GM12891 (cell line): ENCODE measurements around the gene CCDC102A.
A peak's percentile ranks its signal among the peaks of the same experiment; 100 is the strongest.

ENCODE experiments used
- DNase-seq: peaks from one replicate; pipeline ENCODE4 v3.0.0; 2011; ENCODE audit warnings: low spot score; ENCODE audit not compliant: insufficient read length
- FAIRE-seq: peaks from 2 replicates; lab custom pipeline; 2011; peaks lifted over from hg19 to GRCh38; lab: Jason Lieb, UNC
- PAX5 ChIP-seq: IDR thresholded peaks from 2 replicates; pipeline ENCODE4 v1.6.1; 2011; ENCODE audit warnings: low read length, moderate library complexity, mild to moderate bottlenecking; ENCODE audit not compliant: insufficient read depth, severe bottlenecking
- POLR2A ChIP-seq: IDR thresholded peaks from 2 replicates; pipeline ENCODE4 v1.6.1; 2011; ENCODE audit warnings: low read depth, low read length, control low read depth
- POLR2AphosphoS5 ChIP-seq: IDR thresholded peaks from 2 replicates; pipeline ENCODE4 v1.6.1; 2011; ENCODE audit warnings: low read depth, low read length, control low read depth
- POU2F2 ChIP-seq: IDR thresholded peaks from 2 replicates; pipeline ENCODE4 v1.6.1; 2011; ENCODE audit warnings: low read depth, mild to moderate bottlenecking, control low read depth, low read length, moderate library complexity
- SPI1 ChIP-seq: IDR thresholded peaks from 2 replicates; pipeline ENCODE4 v1.6.1; 2011; ENCODE audit warnings: low read depth, low read length, control low read depth
- TAF1 ChIP-seq: IDR thresholded peaks from 2 replicates; pipeline ENCODE4 v1.6.1; 2011; ENCODE audit warnings: low read depth, low read length, control low read depth

CCDC102A gene

GRCh38 chr16:57532266-57532625 lies 4.1 kb downstream of the CCDC102A start:
- TF ChIP-seq PAX5 (no peak), TAF1 (no peak), POLR2A (no peak), POLR2AphosphoS5 (no peak)
- FAIRE-seq (peak; percentile 71), DNase-seq (no peak)

DNA sequence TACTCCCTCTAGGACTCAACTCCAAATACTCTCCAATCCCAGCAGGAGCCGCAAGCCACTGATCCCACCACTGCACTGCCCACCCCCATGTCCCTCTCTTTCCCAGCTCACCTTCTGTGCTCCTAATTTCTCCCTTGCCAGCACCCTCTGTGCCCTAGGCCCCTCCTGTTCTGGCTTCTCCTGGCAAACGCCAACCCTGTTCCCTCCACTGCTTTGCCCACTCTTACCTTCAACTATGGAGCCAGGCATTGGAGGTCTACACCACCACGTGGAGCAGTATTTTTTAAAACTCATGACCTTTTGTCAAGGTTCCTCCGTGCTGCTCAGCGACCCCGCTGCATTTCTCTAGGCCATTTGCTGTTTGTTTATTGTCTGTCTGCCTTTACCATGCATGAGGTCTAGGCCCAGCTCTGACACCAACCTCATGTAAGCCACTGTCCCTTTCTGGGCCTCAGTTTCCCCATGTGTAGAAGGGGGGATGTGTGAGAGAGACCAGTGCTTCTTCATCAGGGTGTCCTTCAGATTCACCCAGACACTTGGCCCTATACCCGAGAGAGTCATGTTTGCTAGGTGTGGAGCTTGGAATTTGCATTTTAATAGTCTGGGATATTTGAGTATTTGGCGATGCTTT lies 4.6 kb downstream of the CCDC102A start:
- TF ChIP-seq SPI1, result no peak
- no peak for TF ChIP-seq POU2F2
- no peak for TF ChIP-seq TAF1
- TF ChIP-seq POLR2AphosphoS5, result no peak
- no peak for TF ChIP-seq PAX5
- no peak for TF ChIP-seq POLR2A
- FAIRE-seq (no peak), DNase-seq (no peak)

DNA sequence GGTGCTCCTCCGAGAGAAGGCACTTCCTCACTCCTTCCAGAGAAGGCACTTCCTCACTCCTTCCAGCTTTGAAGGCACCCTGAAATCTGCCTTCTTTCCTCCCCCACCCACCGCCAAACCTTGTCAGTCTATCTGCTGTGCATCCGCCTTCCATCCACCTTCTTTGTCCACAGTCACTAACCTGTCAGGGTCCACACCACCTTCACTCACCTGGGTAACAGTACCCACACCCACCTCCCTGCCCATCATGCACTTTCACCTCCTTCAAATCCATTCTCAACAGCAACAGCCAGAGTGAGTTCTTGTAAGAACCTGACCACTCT lies 5.2 kb downstream of the CCDC102A start:
- DNase-seq (no peak), FAIRE-seq (peak; percentile 71)
- no peak for TF ChIP-seq TAF1
- peak; percentile 35; the same call in 1 of the 2 replicates for TF ChIP-seq SPI1

DNA sequence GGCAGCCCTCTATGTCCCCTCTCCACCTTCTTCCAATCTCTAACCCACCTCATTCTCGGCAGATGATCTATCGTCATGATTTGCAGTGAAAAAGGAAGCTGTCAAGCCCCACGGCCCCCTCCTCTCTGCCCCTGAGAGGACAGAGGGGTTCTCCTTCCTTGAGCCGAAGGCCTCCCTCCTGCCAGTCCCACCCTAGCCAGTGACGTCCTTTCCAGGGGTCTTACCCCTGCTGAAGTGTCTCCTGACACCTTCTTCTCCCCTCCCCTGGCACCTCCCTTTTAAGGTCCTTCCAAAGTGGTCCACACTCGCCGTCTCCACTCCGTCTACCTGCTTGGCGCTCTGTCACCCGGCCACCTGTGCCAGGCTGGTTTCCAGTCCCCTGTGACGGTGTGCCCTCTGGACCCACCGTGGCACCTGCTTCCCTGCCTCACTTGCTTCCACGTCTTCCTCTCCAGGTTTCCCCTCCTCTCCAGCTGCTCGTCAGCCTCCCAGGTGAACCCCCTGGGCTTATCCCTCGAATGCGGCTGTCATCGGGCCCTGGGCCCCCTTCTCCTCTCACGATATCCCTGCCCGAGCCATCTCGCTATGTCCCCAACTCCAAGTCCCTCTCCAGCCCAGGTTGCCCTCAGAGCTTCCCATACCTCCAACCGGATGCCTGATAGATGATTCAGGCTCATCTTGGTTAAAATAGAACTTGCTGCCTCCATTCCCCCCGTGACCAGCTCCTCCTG lies 5.7 kb downstream of the CCDC102A start:
- DNase-seq (no peak), FAIRE-seq (no peak)
- TF ChIP-seq POLR2A, result no peak
- TF ChIP-seq PAX5, result no peak
- TF ChIP-seq POLR2AphosphoS5, result no peak
- no peak for TF ChIP-seq POU2F2
- TF ChIP-seq TAF1, result no peak
- no peak for TF ChIP-seq SPI1

DNA sequence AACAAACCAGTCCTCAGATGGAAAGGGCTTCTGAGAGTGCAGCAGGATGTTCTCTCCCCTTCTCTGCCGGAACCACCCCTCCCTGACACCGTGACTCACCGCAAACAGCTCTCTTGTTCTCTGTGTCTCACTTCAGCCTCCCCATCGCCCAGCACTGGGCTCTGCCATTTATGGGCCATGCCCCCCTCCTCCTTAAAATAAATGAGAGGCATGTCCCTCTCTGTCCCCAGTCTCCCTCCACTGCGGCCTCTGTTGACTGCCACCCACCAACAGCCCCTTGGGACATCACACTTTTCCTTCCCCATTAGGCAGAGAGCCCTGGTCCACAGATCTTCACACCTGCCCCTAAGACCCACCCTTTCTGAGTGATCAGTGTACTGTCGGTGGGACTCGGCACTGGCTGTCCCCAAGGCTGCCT lies 6.3 kb downstream of the CCDC102A start:
- DNase-seq (peak; percentile 73), FAIRE-seq (peak; percentile 98)
- no peak for TF ChIP-seq POU2F2
- TF ChIP-seq POLR2AphosphoS5, result no peak
- TF ChIP-seq TAF1, result no peak
- TF ChIP-seq PAX5, result no peak
- TF ChIP-seq SPI1, result no peak

DNA sequence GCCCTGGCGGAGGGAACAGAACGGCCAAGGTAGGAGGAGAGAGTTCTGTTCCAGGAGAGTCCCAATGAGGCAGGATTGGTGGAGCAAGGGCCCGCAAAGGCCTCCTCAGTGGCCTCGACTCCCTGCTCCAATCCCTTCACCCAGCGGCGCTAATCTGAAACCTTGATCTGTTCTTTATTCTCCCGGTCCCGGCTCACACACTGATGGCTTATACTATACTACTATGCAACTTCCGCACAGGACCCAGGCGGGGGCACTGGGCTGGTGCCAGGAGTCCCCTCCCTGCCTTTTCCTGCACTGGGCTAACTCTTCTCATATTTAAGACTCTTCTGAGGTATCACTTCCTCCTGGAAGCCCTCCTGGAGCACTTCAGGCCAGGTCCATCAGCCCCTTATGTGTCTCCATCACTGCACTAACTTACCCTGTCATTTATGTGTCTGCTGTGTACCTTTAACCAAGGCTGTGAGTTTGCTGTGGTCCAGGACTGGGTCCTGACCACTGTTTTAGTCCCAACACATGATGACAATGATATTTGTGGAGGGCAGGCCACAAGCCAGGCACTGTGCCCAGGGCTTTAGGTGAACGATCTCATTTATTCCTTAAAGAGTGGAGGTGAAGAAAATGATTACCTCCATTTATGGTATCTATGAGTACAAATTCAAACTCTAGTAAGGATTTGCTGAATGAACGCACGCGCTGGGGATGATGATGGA lies 6.8 kb downstream of the CCDC102A start:
- TF ChIP-seq POU2F2 (no peak), POLR2AphosphoS5 (no peak), SPI1 (peak; percentile 75)
- FAIRE-seq (peak; percentile 5), DNase-seq (no peak)

GRCh38 chr16:57528499-57529390 lies 7.6 kb downstream of the CCDC102A start:
- DNase-seq (no peak), FAIRE-seq (no peak)
- TF ChIP-seq POLR2AphosphoS5 (no peak), POU2F2 (no peak), POLR2A (no peak), TAF1 (no peak), PAX5 (no peak), SPI1 (no peak)

GRCh38 chr16:57527610-57528360 lies 8.6 kb downstream of the CCDC102A start:
- DNase-seq (no peak), FAIRE-seq (no peak)
- TF ChIP-seq POU2F2 (no peak), POLR2AphosphoS5 (no peak), SPI1 (no peak), POLR2A (no peak), TAF1 (no peak), PAX5 (no peak)

- DNase-seq (no peak), FAIRE-seq (no peak)
- no peak for TF ChIP-seq POU2F2
- TF ChIP-seq POLR2A, result no peak
- TF ChIP-seq POLR2AphosphoS5, result no peak
- TF ChIP-seq PAX5, result no peak
- TF ChIP-seq SPI1, result no peak
Observed at GRCh38 chr16:57527027-57527426, 9.3 kb downstream of the CCDC102A start.
